Adrenal gland (tissue), 12 donors: Measurements from ENCODE around the gene LPO. TPM values are rescaled to one million over a fixed set of nuclear protein-coding genes. Genes with fewer than 3 reads are reported as not detected.

ENCODE experiments used
- DNase-seq, 7 donors: peaks; one replicate each; pipeline ENCODE4 v3.0.0-alpha.2; 2019 to 2020
- H3K27ac ChIP-seq, 5 donors: fragments of 200-600 bp; sonication (generic) in 4 of 5; 1 replicate in 3 of 5; 2 replicates in 2 of 5; pipeline versions ENCODE4 v1.5.1 to v1.8.0; 2016 to 2020; ENCODE audit warnings: mild to moderate bottlenecking in 1 of 5
- H3K27me3 ChIP-seq: fragments of 200-600 bp; 2 replicates; pipeline ENCODE4 v1.8.0; 2021
- H3K36me3 ChIP-seq, 2 donors: fragments of 200-600 bp; replicated peaks in 1 of 2; 1 replicate in 1 of 2; 2 replicates in 1 of 2; pipeline versions ENCODE4 v1.5.1 to v1.8.0; 2018 to 2022
- H3K4me1 ChIP-seq, 2 donors: fragments of 200-600 bp; replicated peaks in 1 of 2; 1 replicate in 1 of 2; 2 replicates in 1 of 2; pipeline versions ENCODE4 v1.5.1 to v1.8.0; 2018 to 2021
- H3K4me3 ChIP-seq, 4 donors: fragments of 200-600 bp; sonication (generic) in 3 of 4; one replicate each; pipeline ENCODE4 v1.5.1; 2016 to 2018
- H3K9me3 ChIP-seq, 3 donors: fragments of 200-600 bp; sonication (generic) in 1 of 3; replicated peaks in 1 of 3; 1 replicate in 2 of 3; 2 replicates in 1 of 3; pipeline versions ENCODE4 v1.5.1 to v1.8.0; 2016 to 2021
- CTCF ChIP-seq, 6 experiments: fragments of 450-650 bp in 4 of 6; fragments of 200-600 bp in 2 of 6; sonication (generic) in 1 of 6; IDR thresholded peaks; 1 replicate in 5 of 6; 2 replicates in 1 of 6; pipeline versions ENCODE4 v1.5.1 to v1.8.0; 2016 to 2021; ENCODE audit warnings: antibody characterized with exemption in 6 of 6, mild to moderate bottlenecking in 2 of 6, moderate library complexity in 1 of 6
- POLR2A ChIP-seq, 2 donors: fragments of 450-650 bp; IDR thresholded peaks; one replicate each; pipeline ENCODE4 v1.6.1; 2017; ENCODE audit warnings: antibody characterized with exemption in 2 of 2, mild to moderate bottlenecking in 2 of 2, moderate library complexity in 1 of 2
- WGBS, 4 donors: extraction: QIAGEN DNeasy Blood & Tissue Kit in 2 of 4; methylation state at CpG; one replicate each; pipeline versions ENCODE4 v1.1.5 to v1.1.7; 2013 to 2017; 5-methylcytosine and 5-hydroxymethylcytosine counted together
- intact Hi-C, 2 donors: fragments of 100-400 bp; cut with DNase I; formaldehyde crosslinking; loops; one replicate each; pipeline versions ENCODE4 v1.14.1 to v1.15.0; 2022 to 2023
- polyA plus RNA-seq, 3 donors: library from polyadenylated mRNA; stranded (reverse); fragments of 200-250 nt in 2 of 3; fragments of 350-450 nt in 1 of 3; fragmentation: Illumina TruSeq in 1 of 3; extraction: RNeasy Lipid Tissue Mini Kit (QIAGEN cat#74804) in 1 of 3; gene quantifications; one replicate each; pipeline ENCODE4 v1.2.3, GENCODE V29; 2013 to 2014
- total RNA-seq, 9 donors: library from RNA; depleted of rRNA in 4 of 9; stranded (reverse); fragments of >200 nt in 4 of 9; fragments of 120-200 nt in 1 of 9; fragmentation: NEBNext Ultra II Directional in 1 of 9; extraction: Animal tissue kit (Norgen Biotek cat#: 25700) in 1 of 9; gene quantifications; one replicate each; pipeline versions ENCODE4 v1.1.0 to v1.2.4, GENCODE V29; 2013 to 2023
- donor health status: healthy with polysubstance abuse.
- donor health status: Bipolar disorder and iron deficiency.
- donor health status: DM: yes; HTN: yes; CAD: no.
- donor health status: DM: no; HTN: no; CAD: no.
- donor health status: DM: no; HTN: no; CAD: no.
- donor health status: DM: yes; HTN: yes; CAD: no.

Gene LPO
- total and polyA plus RNA-seq, 12 donors, result 0.06 to 0.16 TPM; not detected in 10

DNA sequence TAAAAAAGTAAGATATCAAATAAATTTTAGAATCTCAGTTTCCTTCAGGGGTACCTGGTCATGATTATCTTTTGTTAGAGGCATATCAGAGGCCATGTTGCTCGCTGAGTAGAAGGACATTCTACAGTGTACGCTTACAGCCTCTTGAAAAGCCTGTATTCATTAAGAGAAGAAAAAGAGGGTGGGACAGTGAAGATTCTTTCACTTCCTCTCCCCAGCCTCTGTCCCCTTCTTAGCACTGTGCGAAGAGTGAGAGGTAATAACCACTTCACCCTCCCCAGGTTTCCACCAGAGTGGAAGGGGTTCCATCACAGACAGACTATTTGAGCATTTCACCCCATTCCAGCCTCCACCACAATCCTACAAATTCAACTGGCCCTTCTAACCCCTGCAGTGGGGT is 4.8 kb upstream of the LPO start:
- no peaks in the 10 kb centered on the region for H3K36me3 ChIP-seq
- no peak for TF ChIP-seq CTCF (IDR thresholded peaks at IDR 0.05)
- no peak for TF ChIP-seq POLR2A (IDR thresholded peaks at IDR 0.05)
- DNase-seq, result no peak
- intact Hi-C loops, result no loop called here
- peaks cover 5% of the 10 kb centered on the region for H3K27me3 ChIP-seq
- no peak overlapping the region for H3K4me3 ChIP-seq
- WGBS, 4 donors, result 63 to 79% (median 70%) methylated on average over 3 of the region's 3 CpGs
- no peaks in the 10 kb centered on the region for H3K9me3 ChIP-seq
- H3K27ac ChIP-seq, result no peak overlapping the region
- H3K4me1 ChIP-seq, result no peaks in the 10 kb centered on the region

DNA sequence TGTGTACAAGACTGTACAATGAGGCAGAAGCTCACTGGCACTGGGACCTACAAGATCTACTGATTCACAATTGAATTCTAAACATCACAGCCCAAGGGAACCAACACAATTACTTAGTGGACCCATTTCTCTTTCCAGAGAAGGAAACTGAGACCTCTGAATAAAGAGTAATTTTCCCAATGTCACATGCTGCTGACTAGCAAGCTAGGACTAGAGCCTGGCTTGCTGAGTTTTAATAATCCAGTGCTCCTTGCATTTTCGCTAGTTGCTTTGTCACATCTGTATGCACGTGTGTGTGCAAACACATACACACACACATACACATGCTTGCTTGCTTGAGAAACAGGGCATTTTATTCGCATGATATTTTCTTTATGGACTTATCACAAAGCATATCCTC is 3.9 kb upstream of the LPO start:
- Histone ChIP-seq H3K9me3 (no peaks in the 10 kb centered on the region), H3K4me3 (no peak overlapping the region), H3K36me3 (no peaks in the 10 kb centered on the region), H3K27me3 (peaks cover 5% of the 10 kb centered on the region), H3K27ac (no peak overlapping the region), H3K4me1 (no peaks in the 10 kb centered on the region)
- intact Hi-C loops, result no loop called here
- DNase-seq, result no peak
- TF ChIP-seq POLR2A (IDR thresholded peaks at IDR 0.05) (no peak), CTCF (IDR thresholded peaks at IDR 0.05) (no peak)
- WGBS, 4 donors, result 66 to 82% (median 75%) methylated on average over 3 of the region's 3 CpGs

GRCh38 chr17:58235821-58236220 is 2.6 kb upstream of the LPO start:
- DNase-seq, result no peak
- Histone ChIP-seq H3K27ac (no peak overlapping the region), H3K9me3 (no peaks in the 10 kb centered on the region), H3K4me1 (no peaks in the 10 kb centered on the region), H3K27me3 (peaks cover under 1% of the 10 kb centered on the region), H3K36me3 (no peaks in the 10 kb centered on the region), H3K4me3 (no peak overlapping the region)
- TF ChIP-seq CTCF (IDR thresholded peaks at IDR 0.05) (no peak), POLR2A (IDR thresholded peaks at IDR 0.05) (no peak)
- intact Hi-C loops, result no loop called here
- WGBS, 4 donors, result 44 to 84% (median 55%) methylated on average over 1 of the region's 1 CpG

GRCh38 chr17:58236394-58236793 is 2.0 kb upstream of the LPO start:
- intact Hi-C loops, result no loop called here
- Histone ChIP-seq H3K4me3 (no peak overlapping the region), H3K36me3 (no peaks in the 10 kb centered on the region), H3K4me1 (no peaks in the 10 kb centered on the region), H3K9me3 (no peaks in the 10 kb centered on the region), H3K27ac (no peak overlapping the region), H3K27me3 (no peaks in the 10 kb centered on the region)
- no peak for DNase-seq
- 82 to 100% (median 85%) methylated on average over 2 of the region's 2 CpGs for WGBS, 4 donors
- TF ChIP-seq CTCF (IDR thresholded peaks at IDR 0.05) (no peak), POLR2A (IDR thresholded peaks at IDR 0.05) (no peak)
